ENCODE measurements around the gene FBXL17. TPM values are rescaled to one million over a fixed set of nuclear protein-coding genes. Genes with fewer than 3 reads are reported as not detected.

Gene FBXL17
- total RNA-seq, 2 donors from 2014 or later, result 5.9 to 9.1 TPM

DNA sequence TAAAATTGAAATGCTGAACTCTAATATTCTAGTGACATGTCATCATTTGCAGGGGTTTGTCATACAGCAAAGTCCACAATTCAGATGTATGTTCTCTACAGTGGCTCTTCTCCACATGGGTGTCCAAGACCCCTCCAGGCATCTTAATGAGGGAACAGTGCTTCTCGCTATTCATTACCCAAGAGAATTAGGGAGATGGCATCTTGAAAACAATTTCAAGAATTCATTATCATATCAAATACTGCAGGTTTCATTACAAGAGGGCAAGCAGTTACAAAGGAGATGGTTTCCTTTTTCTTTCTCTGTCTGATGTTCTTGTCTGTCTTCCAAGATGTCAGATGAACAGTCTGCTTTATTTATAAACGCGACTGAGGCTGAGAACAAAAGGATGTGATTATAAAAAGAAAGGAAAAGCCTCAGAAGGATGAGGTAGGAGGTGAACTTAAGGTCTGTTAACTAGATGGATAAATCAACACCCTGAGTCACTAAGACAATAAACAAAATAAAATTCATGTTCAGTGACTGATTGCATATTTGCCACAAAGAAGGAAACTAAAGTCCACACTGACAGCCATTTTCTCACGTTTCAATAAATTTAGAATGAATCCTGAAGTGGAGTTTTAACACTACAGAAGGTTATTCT, 384.4 kb downstream of the FBXL17 start:
- no peaks in the 10 kb centered on the region for H3K4me1 Mint-ChIP-seq
- no peak for ATAC-seq (replicated peaks)
- no peak overlapping the region for H3K27ac Mint-ChIP-seq
- H3K4me3 Mint-ChIP-seq, result no peak overlapping the region
- peaks cover 4% of the 10 kb centered on the region for H3K36me3 Mint-ChIP-seq (ENCODE audit: low read depth)
- no peaks in the 10 kb centered on the region for H3K27me3 Mint-ChIP-seq
- H3K9me3 Mint-ChIP-seq, result no peaks in the 10 kb centered on the region

DNA sequence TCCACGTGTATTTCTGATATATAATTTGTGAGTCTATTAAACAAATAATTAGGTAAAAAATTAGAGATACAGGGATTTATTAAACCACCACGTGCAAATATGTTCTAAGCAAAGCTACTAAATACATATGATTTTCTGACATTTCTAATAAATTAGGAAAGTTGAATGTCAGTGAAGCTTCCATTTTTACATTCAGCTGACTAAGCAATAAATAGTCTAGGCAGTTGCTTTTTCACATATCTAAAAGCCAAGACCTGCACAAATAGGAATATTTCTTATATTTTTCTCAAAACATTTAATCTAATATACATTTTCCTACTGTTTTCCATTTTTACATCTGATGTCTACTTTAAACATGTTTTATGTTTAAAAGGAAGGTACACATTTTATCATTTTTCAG, 388.6 kb downstream of the FBXL17 start:
- Mint-ChIP-seq H3K27me3 (no peaks in the 10 kb centered on the region), H3K27ac (no peak overlapping the region), H3K9me3 (no peaks in the 10 kb centered on the region), H3K36me3 (ENCODE audit: low read depth) (peaks cover 4% of the 10 kb centered on the region), H3K4me3 (no peak overlapping the region), H3K4me1 (no peaks in the 10 kb centered on the region)
- no peak for ATAC-seq (replicated peaks)

DNA sequence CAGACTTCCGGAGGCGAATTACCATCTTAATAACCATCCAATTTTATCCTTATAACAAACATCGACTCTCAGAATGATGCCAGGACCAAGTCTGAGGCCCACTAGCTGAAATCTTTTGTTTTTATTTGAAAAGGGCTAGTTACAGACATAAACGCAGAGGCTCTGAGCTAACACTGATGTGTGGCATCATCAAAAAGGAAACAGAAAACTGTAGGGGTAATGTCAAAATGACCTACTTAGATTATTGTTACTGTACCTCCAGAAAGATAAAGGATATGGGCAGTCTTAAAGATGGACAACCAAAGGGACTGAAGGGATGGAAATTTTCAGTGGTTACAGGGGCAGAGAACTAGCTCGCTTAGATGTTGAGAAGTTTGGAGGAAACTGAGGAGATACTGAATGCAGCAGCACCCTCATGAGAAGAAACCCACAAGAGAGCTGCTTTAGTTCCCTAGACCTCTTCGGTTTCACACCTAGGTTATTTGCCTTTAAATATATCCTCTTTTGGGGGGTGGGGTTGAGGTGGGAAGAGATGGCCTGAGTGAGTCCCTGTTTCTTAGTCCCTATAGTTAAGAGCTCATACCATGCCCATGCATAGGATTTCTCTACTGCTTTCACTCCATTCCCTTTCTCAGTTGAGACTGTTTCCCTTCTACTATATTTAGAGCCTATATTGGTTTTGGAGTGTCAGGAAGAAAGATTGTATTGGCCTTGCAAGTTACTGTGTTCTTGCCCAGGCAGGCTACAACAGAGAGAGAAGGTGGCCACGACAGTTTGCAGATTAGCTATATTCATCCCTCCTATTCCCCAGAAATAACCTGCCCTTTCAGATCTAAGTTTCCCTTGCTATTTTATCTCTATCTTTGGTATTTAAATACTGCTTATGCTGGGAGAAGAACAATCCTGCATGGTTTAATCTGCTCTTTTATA, 390.8 kb downstream of the FBXL17 start:
- H3K27ac Mint-ChIP-seq, result no peak overlapping the region
- no peaks in the 10 kb centered on the region for H3K9me3 Mint-ChIP-seq
- no peaks in the 10 kb centered on the region for H3K4me1 Mint-ChIP-seq
- no peak for ATAC-seq (replicated peaks)
- no peak overlapping the region for H3K4me3 Mint-ChIP-seq
- H3K36me3 Mint-ChIP-seq (ENCODE audit: low read depth), result no peaks in the 10 kb centered on the region
- H3K27me3 Mint-ChIP-seq, result no peaks in the 10 kb centered on the region

DNA sequence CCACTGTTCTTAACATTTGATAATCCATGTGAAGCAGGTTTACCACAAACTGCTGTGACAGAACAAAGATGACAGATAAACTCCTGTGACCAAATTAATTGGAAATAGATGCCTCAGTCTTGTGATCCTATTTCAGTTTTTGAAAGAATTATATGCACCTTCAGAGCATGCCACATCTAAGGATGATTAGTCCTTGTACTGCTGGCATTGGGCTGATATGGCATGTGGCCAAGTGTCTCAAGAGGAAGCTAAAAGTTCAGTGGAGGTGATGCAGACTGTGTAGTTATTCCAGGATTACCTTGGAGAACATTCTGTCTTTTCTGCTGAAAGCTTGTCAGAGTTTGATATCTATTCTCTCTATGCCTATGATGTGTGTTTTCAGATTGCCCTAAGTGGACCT, 396.8 kb downstream of the FBXL17 start:
- no peaks in the 10 kb centered on the region for H3K36me3 Mint-ChIP-seq (ENCODE audit: low read depth)
- no peak overlapping the region for H3K4me3 Mint-ChIP-seq
- peaks cover 5% of the 10 kb centered on the region for H3K4me1 Mint-ChIP-seq
- no peaks in the 10 kb centered on the region for H3K9me3 Mint-ChIP-seq
- ATAC-seq (replicated peaks), result no peak
- no peaks in the 10 kb centered on the region for H3K27me3 Mint-ChIP-seq
- H3K27ac Mint-ChIP-seq, result no peak overlapping the region

DNA sequence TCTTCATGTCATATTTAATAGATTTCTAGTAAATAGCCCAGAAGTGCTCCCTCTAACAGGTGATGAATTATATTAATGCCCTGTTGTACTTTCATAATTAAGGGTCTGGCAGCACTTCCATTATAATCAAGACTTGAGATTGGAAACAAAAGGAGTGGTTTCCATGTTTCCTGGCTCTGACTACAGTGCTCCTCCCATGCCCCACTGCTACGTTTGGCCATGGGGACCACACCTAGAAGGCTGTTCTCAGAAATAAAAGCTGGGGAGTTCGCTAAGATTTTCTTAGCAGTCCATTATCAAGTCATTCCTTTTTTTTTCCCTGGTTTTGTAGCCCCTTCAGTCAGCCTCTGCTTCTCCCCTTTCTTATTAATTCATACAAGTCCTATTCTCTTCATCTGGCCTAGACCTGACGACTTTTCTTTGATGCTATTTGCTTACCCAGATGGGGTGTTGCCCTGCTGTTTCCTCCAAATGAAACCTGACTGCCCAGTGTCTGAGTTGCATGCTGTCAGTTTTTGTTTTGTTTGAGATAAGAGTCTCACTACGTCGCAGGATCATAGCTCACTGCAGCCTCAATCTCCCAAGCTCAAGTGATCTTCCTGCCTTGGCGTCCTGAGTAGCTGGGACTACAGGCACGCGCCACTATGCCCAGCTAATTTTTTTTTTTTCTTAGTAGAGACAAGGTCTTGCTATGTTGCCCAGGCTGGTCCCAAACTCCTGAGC, 399.0 kb downstream of the FBXL17 start:
- Mint-ChIP-seq H3K4me3 (no peak overlapping the region), H3K9me3 (no peaks in the 10 kb centered on the region), H3K4me1 (peaks cover 5% of the 10 kb centered on the region), H3K36me3 (ENCODE audit: low read depth) (no peaks in the 10 kb centered on the region), H3K27me3 (no peaks in the 10 kb centered on the region), H3K27ac (no peak overlapping the region)
- ATAC-seq (replicated peaks), result no peak

DNA sequence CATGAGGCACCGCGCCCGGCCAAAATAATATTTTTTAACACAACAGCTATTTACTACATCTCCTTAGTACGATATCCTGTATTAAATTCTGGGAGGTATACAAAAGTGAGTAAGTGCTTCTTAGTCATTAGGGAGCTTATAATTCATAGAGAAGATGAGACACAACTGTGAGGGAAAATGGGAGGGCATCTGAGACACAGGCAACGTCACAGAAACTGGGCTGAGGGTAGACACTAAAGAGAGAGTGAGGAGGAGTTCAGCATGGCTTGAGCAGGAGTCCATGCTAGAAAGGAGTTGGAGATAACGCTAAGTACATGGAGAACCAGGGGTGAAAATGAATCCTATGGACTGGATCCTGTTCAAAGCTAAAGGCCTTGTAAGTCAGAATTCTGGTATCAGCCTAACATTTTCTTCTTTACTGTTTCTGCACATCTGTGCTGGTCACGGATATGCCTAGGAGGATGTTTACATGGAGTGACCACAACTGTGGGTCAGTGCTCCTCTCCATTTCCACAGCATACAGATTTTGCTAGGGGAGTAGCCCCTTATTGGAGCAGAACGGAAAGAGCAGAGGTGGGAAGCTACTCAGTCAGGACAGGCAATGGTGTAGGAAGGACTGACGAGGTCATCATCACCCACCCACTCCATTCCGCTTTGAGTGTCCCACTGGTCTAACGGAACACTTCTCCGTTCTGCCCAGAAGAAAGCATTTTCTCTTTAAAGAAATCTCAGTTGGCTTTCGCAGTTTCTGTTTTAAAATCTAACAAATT, 400.8 kb downstream of the FBXL17 start:
- Mint-ChIP-seq H3K36me3 (ENCODE audit: low read depth) (no peaks in the 10 kb centered on the region), H3K4me3 (no peak overlapping the region), H3K4me1 (peaks cover 5% of the 10 kb centered on the region), H3K9me3 (no peaks in the 10 kb centered on the region), H3K27me3 (no peaks in the 10 kb centered on the region), H3K27ac (no peak overlapping the region)
- no peak for ATAC-seq (replicated peaks)

DNA sequence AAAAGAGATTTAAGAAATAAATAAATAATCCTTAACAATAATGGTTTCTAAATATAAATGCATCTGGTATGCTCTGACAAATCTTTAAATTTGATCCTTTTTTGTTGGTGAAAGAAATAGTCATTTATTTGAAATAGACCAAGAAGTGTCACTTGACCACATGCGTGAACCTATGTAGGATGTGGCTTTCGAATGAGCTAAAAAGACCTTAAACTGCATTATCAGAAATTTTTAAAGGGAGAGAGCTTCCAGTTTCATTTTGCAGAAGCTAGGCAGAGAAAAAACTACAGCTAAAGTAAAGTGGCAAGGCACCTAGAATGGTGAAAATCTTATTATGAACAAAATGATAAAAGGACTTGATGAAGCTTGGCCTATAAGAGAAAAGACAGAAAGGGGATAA, 402.0 kb downstream of the FBXL17 start:
- no peak for ATAC-seq (replicated peaks)
- Mint-ChIP-seq H3K27ac (no peak overlapping the region), H3K4me3 (no peak overlapping the region), H3K4me1 (peaks cover 5% of the 10 kb centered on the region), H3K27me3 (no peaks in the 10 kb centered on the region), H3K9me3 (no peaks in the 10 kb centered on the region), H3K36me3 (ENCODE audit: low read depth) (no peaks in the 10 kb centered on the region)

DNA sequence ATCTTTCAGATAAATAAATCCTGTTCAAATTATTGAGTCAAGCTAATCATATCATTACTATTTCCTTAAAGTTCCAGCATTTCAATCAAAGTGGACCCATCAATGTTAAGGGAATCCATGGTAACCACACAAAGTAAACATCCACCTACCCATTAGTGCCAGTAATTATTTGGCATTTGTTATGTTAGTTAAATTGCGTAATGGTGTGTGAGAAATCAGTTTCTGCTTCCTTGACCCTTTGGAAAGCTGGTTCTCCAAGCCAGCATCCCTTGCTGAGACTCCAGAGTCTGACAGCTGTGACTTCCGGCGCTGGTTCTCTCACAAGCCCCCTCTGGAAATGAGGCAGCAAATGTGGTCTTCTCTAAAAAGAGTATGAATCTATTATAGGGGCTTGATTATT, 402.6 kb downstream of the FBXL17 start:
- Mint-ChIP-seq H3K9me3 (no peaks in the 10 kb centered on the region), H3K27ac (no peak overlapping the region), H3K27me3 (no peaks in the 10 kb centered on the region), H3K4me3 (no peak overlapping the region), H3K36me3 (ENCODE audit: low read depth) (no peaks in the 10 kb centered on the region), H3K4me1 (peaks cover 5% of the 10 kb centered on the region)
- no peak for ATAC-seq (replicated peaks)

DNA sequence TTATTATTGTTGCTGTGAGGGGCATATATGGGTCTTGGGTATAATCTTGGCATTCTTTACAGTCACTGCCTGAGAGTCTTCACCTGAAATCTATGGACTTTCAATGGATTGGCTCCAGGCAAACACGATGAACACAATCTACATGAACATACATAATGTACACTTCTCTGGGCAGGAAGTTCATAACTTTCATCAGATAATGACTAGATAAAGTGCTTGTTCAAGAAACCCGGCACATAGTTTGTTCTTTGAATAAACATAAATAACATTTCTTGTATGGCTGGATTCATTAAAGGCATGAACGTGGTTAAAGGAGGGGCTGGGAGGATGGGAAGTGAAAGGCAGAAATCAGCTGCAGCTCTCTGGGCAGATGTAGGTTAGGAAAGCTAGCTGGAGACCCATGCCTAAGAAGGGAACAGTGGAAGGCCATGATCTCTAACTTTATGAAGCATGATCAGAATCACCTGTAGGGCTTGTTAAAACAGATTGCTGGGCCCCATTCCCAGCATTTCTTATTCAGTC, 404.3 kb downstream of the FBXL17 start:
- no peaks in the 10 kb centered on the region for H3K9me3 Mint-ChIP-seq
- no peaks in the 10 kb centered on the region for H3K36me3 Mint-ChIP-seq (ENCODE audit: low read depth)
- no peak overlapping the region for H3K4me3 Mint-ChIP-seq
- peaks cover 5% of the 10 kb centered on the region for H3K4me1 Mint-ChIP-seq
- no peak for ATAC-seq (replicated peaks)
- H3K27ac Mint-ChIP-seq, result no peak overlapping the region
- no peaks in the 10 kb centered on the region for H3K27me3 Mint-ChIP-seq

DNA sequence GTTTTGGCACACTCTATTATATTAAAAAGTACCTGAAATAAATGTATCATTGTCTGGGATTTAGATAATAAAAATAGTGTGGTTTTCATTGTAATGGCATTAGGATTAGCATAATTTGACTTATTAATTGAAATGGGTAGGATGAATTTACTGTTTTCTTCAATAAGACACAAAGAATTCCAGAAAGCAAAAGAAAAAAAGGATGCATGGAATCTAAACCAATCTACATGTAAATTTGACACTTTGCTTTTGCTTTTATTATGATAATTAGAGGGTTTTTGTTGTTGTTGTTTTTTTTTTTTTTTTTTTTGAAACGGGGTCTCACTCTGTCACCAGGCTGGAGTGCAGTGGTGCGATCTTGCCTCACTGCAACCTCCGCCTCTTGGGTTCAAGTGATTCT, 406.3 kb downstream of the FBXL17 start:
- no peaks in the 10 kb centered on the region for H3K36me3 Mint-ChIP-seq (ENCODE audit: low read depth)
- no peaks in the 10 kb centered on the region for H3K9me3 Mint-ChIP-seq
- H3K27ac Mint-ChIP-seq, result no peak overlapping the region
- H3K27me3 Mint-ChIP-seq, result no peaks in the 10 kb centered on the region
- no peak overlapping the region for H3K4me3 Mint-ChIP-seq
- no peaks in the 10 kb centered on the region for H3K4me1 Mint-ChIP-seq
- ATAC-seq (replicated peaks), result no peak

DNA sequence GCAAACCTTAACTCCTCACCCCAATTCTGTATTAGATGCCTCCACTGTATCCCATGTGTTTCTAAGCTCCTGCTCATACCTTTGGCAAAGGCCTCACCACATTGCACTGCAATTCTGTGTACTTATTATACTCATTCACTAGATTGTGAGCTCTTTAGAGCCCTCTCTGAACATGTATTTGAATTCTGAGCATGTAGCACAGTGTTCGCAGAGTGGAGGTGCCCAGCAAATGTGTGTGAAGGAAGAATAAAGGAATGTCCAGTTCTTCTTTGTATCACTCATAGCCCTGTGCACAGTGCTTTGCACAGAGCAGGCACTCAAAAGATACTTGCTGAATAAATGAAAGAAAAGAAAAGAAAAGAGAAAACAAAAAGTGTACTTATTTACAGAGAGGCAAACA, 410.1 kb downstream of the FBXL17 start:
- no peaks in the 10 kb centered on the region for H3K27me3 Mint-ChIP-seq
- H3K27ac Mint-ChIP-seq, result no peak overlapping the region
- no peak for ATAC-seq (replicated peaks)
- H3K36me3 Mint-ChIP-seq (ENCODE audit: low read depth), result no peaks in the 10 kb centered on the region
- H3K4me3 Mint-ChIP-seq, result no peak overlapping the region
- no peaks in the 10 kb centered on the region for H3K9me3 Mint-ChIP-seq
- H3K4me1 Mint-ChIP-seq, result no peaks in the 10 kb centered on the region

DNA sequence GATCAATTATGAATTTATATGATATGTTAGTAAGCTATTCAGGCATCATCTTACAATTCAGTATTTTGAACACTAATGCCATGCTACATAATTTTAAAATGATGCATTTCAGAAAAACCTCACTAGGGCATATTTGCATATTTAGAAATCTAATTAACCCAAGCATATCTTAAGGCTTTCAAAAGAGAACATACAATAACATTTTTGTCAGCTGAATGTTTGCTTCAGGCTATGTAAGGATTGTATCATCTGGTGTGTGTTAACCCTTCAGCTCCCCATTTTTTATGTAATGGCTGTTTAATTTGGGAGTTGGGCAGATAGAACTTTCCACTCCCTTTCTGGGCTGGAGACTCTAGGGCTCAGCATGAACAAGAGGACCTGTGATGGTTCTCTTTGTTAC, 412.1 kb downstream of the FBXL17 start:
- Mint-ChIP-seq H3K27me3 (no peaks in the 10 kb centered on the region), H3K36me3 (ENCODE audit: low read depth) (no peaks in the 10 kb centered on the region), H3K4me3 (no peak overlapping the region), H3K4me1 (no peaks in the 10 kb centered on the region), H3K9me3 (no peaks in the 10 kb centered on the region), H3K27ac (no peak overlapping the region)
- no peak for ATAC-seq (replicated peaks)

DNA sequence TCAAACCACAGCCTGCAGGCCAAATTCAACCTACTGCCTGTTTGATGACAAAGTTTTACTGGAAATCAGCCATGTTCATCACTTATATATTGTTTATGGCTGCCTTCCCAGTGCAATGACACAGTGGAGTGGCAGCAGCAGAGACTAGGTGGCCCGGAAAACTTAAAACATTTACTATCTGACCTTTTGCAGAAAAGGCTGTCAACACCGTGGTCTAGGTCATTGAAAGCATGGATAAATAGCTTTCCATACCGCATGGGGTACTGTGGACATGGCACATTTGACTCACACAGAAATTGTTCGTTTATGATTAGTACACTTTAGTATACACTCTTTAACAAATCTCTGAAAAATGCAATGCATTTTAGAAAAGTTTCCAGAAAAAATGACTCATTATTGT, 412.9 kb downstream of the FBXL17 start:
- no peak overlapping the region for H3K27ac Mint-ChIP-seq
- ATAC-seq (replicated peaks), result no peak
- no peaks in the 10 kb centered on the region for H3K9me3 Mint-ChIP-seq
- H3K36me3 Mint-ChIP-seq (ENCODE audit: low read depth), result no peaks in the 10 kb centered on the region
- no peaks in the 10 kb centered on the region for H3K27me3 Mint-ChIP-seq
- H3K4me1 Mint-ChIP-seq, result no peaks in the 10 kb centered on the region
- H3K4me3 Mint-ChIP-seq, result no peak overlapping the region

DNA sequence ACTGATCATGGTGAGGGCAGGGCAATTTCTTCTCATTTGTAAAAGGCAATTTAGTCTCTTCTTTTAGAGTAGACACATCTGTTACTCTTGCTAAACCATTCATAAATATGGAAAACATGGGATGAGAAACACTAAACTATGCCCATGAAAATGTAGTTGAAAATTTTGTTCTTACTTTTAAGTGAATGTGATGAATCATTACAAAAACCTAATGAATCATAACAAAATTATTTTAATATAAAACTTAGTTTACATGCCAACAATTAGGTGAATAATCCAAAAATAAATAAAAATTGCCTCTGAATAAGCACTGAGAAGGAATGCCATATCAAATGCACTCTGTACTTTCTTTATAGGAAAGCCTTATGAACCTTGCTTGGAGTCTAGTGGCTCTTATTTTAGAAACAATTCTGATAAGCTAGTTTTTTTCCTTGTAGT, 413.5 kb downstream of the FBXL17 start:
- H3K4me1 Mint-ChIP-seq, result no peaks in the 10 kb centered on the region
- ATAC-seq (replicated peaks), result no peak
- H3K36me3 Mint-ChIP-seq (ENCODE audit: low read depth), result no peaks in the 10 kb centered on the region
- no peak overlapping the region for H3K4me3 Mint-ChIP-seq
- no peaks in the 10 kb centered on the region for H3K27me3 Mint-ChIP-seq
- no peaks in the 10 kb centered on the region for H3K9me3 Mint-ChIP-seq
- no peak overlapping the region for H3K27ac Mint-ChIP-seq

Data from activated T-helper 17 cell treated with anti-CD3 and anti-CD28 coated beads, Interleukin-2, amount 50 U/mL, for 72 hours (primary cell).